ENCODE results near the gene KCNQ1.

KCNQ1 gene

GRCh38 chr11:2419638-2420501, 24.9 kb upstream of the KCNQ1 start:
- no peaks in the 10 kb centered on the region for H3K9me3 ChIP-seq (ENCODE audit: control insufficient read depth, low read length)
- WGBS, 2 experiments (ENCODE audit: insufficient coverage in 2 of 2), result 57 to 67% methylated on average over 28 to 34 of the region's 36 CpGs
- no peaks in the 10 kb centered on the region for H3K36me3 ChIP-seq (ENCODE audit: control insufficient read depth, insufficient read depth, low read length)
- no peaks in the 10 kb centered on the region for H3K4me1 ChIP-seq (ENCODE audit: control insufficient read depth, insufficient read depth, low read length, poor library complexity, severe bottlenecking)
- H3K4me3 ChIP-seq (ENCODE audit: extremely low read depth, insufficient read depth, low read length, poor library complexity, severe bottlenecking), result no peak overlapping the region
- H3K27ac ChIP-seq (ENCODE audit: low read depth, low read length, severe bottlenecking), result no peak overlapping the region

DNA sequence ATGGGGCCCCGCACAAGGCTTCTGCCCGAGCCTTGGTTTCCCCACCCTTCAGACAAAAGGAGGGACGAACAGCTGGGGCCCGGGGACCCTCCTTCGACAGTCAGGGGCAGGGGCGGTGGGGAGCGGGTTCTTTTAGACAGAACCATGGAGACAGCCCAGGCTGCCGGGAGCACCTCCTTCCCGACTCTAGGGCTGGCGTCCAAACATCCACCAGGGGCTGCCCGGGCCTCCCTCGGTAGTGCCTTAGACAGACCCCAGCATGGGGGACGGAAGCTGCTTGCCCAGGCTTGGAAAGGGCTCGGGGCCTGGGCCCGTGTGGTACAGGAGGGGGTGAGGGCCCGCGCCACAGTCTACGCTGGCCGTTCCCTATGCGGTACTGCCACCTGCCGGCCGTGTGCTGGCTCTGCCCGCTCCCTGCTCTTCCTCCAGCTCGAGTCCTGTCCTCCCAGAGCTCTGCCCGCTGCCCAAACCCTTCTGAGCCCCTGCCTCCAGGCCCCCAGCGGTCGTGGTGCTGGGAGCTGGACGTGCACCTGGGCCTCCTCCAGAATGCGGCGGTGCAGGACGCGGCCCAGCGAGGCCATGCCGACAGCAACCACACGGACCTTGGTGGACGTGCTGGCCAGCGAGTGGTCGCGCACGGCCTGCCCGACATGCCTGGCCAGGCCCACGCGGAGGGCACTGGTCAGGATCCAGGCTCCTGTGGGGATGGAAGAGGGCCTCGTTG, 24.1 kb upstream of the KCNQ1 start:
- no peak overlapping the region for H3K4me3 ChIP-seq (ENCODE audit: extremely low read depth, insufficient read depth, low read length, poor library complexity, severe bottlenecking)
- H3K4me1 ChIP-seq (ENCODE audit: control insufficient read depth, insufficient read depth, low read length, poor library complexity, severe bottlenecking), result no peaks in the 10 kb centered on the region
- H3K36me3 ChIP-seq (ENCODE audit: control insufficient read depth, insufficient read depth, low read length), result no peaks in the 10 kb centered on the region
- H3K27ac ChIP-seq (ENCODE audit: low read depth, low read length, severe bottlenecking), result no peak overlapping the region
- no peaks in the 10 kb centered on the region for H3K9me3 ChIP-seq (ENCODE audit: control insufficient read depth, low read length)
- WGBS, 2 experiments (ENCODE audit: insufficient coverage in 2 of 2), result 35 to 39% methylated on average over 43 of the region's 44 CpGs

DNA sequence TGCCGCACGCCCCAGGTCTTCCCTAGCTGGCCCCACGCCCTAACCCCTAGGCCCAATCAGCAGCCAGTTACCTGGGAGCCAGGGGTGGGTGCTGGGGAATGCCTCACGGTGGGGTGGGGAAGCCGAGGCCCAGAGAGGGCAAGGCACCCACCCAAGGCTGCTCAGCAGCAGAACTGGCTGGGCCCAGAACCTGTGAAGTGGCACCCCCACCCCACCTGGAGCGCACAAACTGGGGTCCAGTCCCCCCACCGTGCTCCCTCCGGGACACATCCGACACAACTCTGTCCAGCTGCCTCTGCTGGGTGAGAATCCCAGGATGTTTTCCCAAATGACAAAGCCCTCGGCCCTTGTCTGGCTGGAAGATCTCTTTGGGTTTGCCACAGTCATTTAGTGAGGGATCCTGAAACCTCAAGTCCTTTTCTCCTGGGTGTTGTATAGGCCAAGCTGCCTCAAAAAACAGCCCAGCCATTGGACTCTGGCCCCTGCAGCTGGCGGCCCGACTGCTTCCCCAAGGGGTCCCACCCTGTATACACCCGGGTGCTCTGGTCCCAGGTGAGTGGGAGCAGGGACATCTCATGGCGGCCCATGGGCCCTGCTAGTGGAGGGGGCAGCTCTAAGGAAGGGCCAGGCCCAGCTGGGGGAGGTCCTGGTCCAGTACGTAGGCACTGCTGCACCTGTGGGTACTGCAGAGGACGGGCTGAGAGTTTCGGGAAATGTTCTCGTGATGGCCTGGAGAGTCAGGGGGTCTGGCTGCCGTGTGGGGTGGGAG, 23.4 kb upstream of the KCNQ1 start:
- H3K9me3 ChIP-seq (ENCODE audit: control insufficient read depth, low read length), result no peaks in the 10 kb centered on the region
- no peak overlapping the region for H3K27ac ChIP-seq (ENCODE audit: low read depth, low read length, severe bottlenecking)
- no peaks in the 10 kb centered on the region for H3K36me3 ChIP-seq (ENCODE audit: control insufficient read depth, insufficient read depth, low read length)
- no peak overlapping the region for H3K4me3 ChIP-seq (ENCODE audit: extremely low read depth, insufficient read depth, low read length, poor library complexity, severe bottlenecking)
- no peaks in the 10 kb centered on the region for H3K4me1 ChIP-seq (ENCODE audit: control insufficient read depth, insufficient read depth, low read length, poor library complexity, severe bottlenecking)
- 89 to 91% methylated on average over 10 to 11 of the region's 19 CpGs for WGBS, 2 experiments (ENCODE audit: insufficient coverage in 2 of 2)

DNA sequence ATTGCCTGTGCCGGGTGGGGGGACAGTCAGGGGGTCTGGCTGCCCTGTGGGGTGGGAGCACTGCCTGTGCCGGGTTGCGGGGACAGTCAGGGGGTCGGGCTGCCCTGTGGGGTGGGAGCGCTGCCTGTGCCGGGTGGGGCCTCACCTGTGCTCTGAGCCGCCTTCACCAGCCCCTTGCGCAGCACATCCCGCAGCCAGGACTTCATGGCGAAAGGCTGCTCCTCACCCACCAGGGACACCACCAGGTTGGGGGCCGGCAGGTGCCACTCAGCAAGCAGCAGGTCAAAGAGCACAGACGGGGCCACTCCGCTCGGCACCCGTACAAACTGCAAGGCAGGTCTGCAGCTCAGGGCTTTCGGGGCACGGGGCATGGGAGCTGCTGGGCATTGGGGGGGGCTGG, 22.8 kb upstream of the KCNQ1 start:
- H3K27ac ChIP-seq (ENCODE audit: low read depth, low read length, severe bottlenecking), result no peak overlapping the region
- WGBS, 2 experiments (ENCODE audit: insufficient coverage in 2 of 2), result 92 to 94% methylated on average over 8 to 17 of the region's 17 CpGs
- no peaks in the 10 kb centered on the region for H3K36me3 ChIP-seq (ENCODE audit: control insufficient read depth, insufficient read depth, low read length)
- no peaks in the 10 kb centered on the region for H3K4me1 ChIP-seq (ENCODE audit: control insufficient read depth, insufficient read depth, low read length, poor library complexity, severe bottlenecking)
- no peak overlapping the region for H3K4me3 ChIP-seq (ENCODE audit: extremely low read depth, insufficient read depth, low read length, poor library complexity, severe bottlenecking)
- H3K9me3 ChIP-seq (ENCODE audit: control insufficient read depth, low read length), result no peaks in the 10 kb centered on the region

DNA sequence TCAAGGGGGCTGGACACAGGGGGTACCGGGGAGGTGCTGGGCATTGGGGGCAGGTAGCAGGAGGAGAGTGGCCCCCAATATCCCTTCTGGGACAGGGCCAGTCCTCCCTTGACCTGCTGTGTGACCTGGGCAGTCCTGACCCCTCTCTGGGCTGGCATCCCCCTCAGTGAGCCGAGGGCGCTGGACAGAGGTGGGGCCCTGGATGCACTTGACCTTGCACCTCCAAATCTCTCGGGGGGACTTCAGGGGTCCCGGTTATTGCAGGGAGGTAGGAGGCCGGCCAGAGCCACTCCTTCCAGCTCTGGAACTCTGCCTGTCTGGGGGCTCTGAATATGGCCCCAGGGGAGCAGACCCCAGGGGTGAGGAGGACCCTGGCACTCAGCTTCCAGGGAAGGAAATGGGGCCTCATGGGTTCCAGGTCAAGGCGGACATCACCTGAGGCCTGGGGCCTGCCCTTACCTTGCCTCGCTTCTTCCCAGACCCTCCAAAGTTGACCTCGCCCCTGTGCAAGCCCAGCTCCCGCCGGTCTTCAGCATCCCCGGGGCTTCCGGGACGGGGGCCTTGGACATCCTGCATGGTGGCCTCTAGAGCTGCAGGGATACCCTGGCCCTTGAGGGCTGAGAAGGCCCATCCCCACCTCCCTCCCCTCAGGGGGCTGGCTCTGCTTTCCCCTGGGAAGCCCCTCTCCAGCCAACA, 22.2 kb upstream of the KCNQ1 start:
- Histone ChIP-seq H3K36me3 (ENCODE audit: control insufficient read depth, insufficient read depth, low read length) (no peaks in the 10 kb centered on the region), H3K27ac (ENCODE audit: low read depth, low read length, severe bottlenecking) (no peak overlapping the region), H3K4me1 (ENCODE audit: control insufficient read depth, insufficient read depth, low read length, poor library complexity, severe bottlenecking) (no peaks in the 10 kb centered on the region), H3K9me3 (ENCODE audit: control insufficient read depth, low read length) (no peaks in the 10 kb centered on the region), H3K4me3 (ENCODE audit: extremely low read depth, insufficient read depth, low read length, poor library complexity, severe bottlenecking) (no peak overlapping the region)
- 86 to 90% methylated on average over 12 to 14 of the region's 14 CpGs for WGBS, 2 experiments (ENCODE audit: insufficient coverage in 2 of 2)

- H3K4me3 ChIP-seq (ENCODE audit: extremely low read depth, insufficient read depth, low read length, poor library complexity, severe bottlenecking), result no peak overlapping the region
- H3K36me3 ChIP-seq (ENCODE audit: control insufficient read depth, insufficient read depth, low read length), result no peaks in the 10 kb centered on the region
- WGBS, 2 experiments (ENCODE audit: insufficient coverage in 2 of 2), result 87 to 88% methylated on average over 19 to 20 of the region's 26 CpGs
Measured at GRCh38 chr11:2423157-2424025, 21.4 kb upstream of the KCNQ1 start.

DNA sequence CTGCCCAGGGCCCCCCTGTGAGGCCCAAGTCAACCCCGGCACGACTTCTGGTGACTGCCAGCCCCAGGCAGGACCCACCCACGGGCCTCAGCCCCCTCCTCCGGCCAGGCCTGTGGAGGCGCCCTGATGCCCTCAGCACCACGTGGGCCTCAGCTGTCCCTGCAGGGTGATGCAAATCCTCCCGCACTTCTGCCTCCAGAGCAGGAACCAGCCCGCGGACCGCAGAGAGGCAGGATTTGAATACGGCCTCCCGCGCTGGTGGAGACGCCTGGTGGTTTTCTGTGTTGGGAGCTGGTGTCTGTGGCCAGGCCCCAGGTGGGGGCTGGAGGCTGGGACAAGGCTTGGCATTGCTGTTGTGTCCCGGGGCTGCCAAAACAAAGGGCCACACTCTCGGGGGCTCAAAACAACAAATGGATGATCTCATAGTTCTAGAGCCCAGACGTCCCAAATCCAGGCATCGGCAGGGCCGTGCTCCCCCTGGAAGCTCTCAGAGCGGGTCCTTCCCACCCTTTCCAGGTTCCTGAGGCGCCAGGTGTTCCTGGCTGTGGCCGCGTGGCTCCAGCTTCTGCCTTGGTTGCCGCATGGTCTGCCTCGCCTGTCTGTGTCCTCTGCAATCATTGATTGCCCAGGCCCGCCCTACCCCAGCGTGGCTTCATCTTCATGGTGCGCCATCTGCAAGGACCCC, 19.9 kb upstream of the KCNQ1 start:
- no peak overlapping the region for H3K27ac ChIP-seq (ENCODE audit: low read depth, low read length, severe bottlenecking)
- H3K4me3 ChIP-seq (ENCODE audit: extremely low read depth, insufficient read depth, low read length, poor library complexity, severe bottlenecking), result no peak overlapping the region
- no peaks in the 10 kb centered on the region for H3K36me3 ChIP-seq (ENCODE audit: control insufficient read depth, insufficient read depth, low read length)
- WGBS, 2 experiments (ENCODE audit: insufficient coverage in 2 of 2), result 85 to 87% methylated on average over 28 of the region's 28 CpGs
- no peaks in the 10 kb centered on the region for H3K4me1 ChIP-seq (ENCODE audit: control insufficient read depth, insufficient read depth, low read length, poor library complexity, severe bottlenecking)
- H3K9me3 ChIP-seq (ENCODE audit: control insufficient read depth, low read length), result no peaks in the 10 kb centered on the region

More at GRCh38 chr11:2423157-2424025, 21.4 kb upstream of the KCNQ1 start:
- H3K27ac ChIP-seq (ENCODE audit: low read depth, low read length, severe bottlenecking), result no peak overlapping the region
- H3K9me3 ChIP-seq (ENCODE audit: control insufficient read depth, low read length), result no peaks in the 10 kb centered on the region
- H3K4me1 ChIP-seq (ENCODE audit: control insufficient read depth, insufficient read depth, low read length, poor library complexity, severe bottlenecking), result no peaks in the 10 kb centered on the region

DNA sequence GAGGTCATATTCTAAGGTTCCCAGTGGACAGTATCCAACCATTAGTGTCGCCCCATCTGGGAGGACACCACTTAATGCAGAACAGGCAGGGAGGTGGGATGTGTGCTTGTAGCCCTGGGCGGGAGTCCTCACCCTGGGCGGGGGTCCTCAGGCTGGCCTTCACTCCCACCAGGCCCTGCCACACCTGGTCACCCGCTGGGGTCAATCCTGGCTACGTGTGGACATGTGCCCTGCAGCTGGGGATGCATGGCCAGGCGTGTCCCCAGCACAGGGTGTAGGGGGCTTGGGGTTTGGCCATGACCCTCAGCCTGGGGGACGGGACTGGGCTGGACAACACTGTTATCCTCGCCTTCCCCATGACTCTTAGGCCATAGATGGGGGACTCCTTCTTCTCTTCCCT, 19.3 kb upstream of the KCNQ1 start:
- Histone ChIP-seq H3K9me3 (ENCODE audit: control insufficient read depth, low read length) (no peaks in the 10 kb centered on the region), H3K36me3 (ENCODE audit: control insufficient read depth, insufficient read depth, low read length) (no peaks in the 10 kb centered on the region), H3K4me1 (ENCODE audit: control insufficient read depth, insufficient read depth, low read length, poor library complexity, severe bottlenecking) (no peaks in the 10 kb centered on the region), H3K27ac (ENCODE audit: low read depth, low read length, severe bottlenecking) (no peak overlapping the region), H3K4me3 (ENCODE audit: extremely low read depth, insufficient read depth, low read length, poor library complexity, severe bottlenecking) (no peak overlapping the region)
- 86% methylated on average over 6 of the region's 8 CpGs; no CpG with 5 or more reads in 1 of the 2 experiments for WGBS, 2 experiments (ENCODE audit: insufficient coverage in 2 of 2)

- H3K4me3 ChIP-seq (ENCODE audit: extremely low read depth, insufficient read depth, low read length, poor library complexity, severe bottlenecking), result no peak overlapping the region
- H3K9me3 ChIP-seq (ENCODE audit: control insufficient read depth, low read length), result no peaks in the 10 kb centered on the region
- H3K4me1 ChIP-seq (ENCODE audit: control insufficient read depth, insufficient read depth, low read length, poor library complexity, severe bottlenecking), result no peaks in the 10 kb centered on the region
- no peak overlapping the region for H3K27ac ChIP-seq (ENCODE audit: low read depth, low read length, severe bottlenecking)
- WGBS, 2 experiments (ENCODE audit: insufficient coverage in 2 of 2), result 88 to 92% methylated on average over 7 to 13 of the region's 13 CpGs
- H3K36me3 ChIP-seq (ENCODE audit: control insufficient read depth, insufficient read depth, low read length), result no peaks in the 10 kb centered on the region
Measured at GRCh38 chr11:2426221-2426620, 18.6 kb upstream of the KCNQ1 start.

Data from mesodermal cell (in vitro differentiated cells).